ENCODE data around the gene PTGIS.

PTGIS gene

DNA sequence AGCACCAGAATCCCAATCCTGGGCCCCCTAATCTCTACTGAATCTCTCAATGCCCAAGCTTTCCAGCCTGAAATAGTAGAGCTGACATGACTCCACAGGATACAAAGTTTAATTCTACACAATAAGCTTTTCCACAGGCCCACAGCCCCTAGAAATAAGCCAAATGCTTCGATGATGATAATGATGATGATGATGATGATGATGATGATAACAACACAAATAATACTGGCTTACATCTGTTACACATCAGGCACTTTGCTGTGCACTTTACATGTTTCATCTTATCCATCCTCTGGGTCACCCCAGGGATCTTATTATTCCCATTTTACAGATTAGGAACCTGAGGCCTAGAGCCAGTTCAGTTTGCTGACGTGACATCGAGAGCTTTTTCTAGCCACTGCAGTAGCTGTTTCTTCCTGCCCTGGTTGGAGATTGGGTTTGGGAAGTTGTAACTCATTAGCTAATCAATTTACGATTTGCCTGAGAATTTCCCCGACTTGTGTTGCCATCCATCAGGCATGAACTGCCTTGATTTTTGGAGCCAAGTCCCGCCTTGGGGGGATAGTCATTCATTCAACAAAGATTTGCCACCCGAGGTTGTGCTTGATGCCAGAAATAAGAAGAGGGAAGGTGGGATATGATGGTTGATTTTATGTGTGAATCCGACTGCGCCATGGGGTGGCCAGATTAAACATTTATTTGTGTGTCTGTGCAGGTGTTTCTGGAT lies 105.9 kb downstream of the PTGIS start:
- DNase-seq = no peak

DNA sequence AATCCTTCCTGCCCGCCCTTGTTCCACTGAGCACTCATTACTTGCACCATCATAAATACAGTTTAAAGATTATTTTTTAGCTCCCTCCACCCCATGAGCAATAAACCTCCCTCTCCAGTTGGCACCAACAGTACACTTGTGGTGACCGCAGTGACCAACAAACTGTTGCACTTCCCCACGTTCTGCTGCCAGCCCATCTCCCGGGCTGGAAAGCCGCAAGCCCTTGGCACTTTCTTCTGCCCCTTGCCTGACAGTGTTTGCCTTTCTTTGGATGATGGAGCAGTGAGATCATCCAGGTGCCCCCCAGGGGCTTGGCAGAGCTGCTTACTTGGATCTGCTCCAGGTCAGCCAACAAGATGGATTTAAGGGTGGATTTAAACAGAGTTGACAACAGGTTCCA lies 107.0 kb downstream of the PTGIS start:
- DNase-seq = no peak

DNA sequence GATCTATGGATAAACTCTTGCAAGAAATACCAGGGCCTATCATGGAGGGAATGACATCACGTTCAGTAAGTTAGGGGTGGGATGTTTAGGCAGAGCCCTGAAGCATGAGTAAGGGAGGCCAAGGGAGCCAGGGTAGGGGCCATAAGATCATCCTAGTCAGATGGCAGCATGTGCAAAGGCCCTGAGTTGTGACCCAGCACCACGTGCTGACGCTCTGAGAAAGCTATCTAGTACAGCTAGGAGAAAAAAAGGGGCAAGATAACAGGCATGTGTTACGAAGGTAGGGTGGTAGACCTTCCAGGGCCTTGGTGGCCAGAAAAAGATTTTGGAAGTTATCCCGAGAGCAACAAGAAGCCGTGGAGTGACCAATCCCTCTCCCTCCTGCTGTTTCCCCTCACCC lies 107.8 kb downstream of the PTGIS start:
- DNase-seq = no peak

DNA sequence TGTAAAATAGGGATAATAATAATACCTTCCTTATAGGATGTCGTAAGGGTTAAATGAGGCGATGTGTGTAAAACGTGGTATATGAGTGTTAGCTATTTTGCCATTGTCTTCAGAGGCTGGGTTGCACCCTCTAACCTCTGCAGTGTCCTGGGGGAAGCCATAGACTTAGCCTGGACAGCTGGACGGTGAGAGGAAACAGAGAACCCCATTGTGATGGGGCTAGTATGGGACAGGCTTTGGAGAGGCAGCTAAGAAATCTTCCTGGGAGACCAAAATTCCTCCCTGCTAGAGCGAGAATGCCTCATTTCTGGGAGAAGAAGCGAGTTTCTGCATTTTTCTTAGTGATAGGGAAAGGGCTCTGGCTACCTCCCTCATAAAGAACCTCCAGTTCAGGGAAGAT lies 108.3 kb downstream of the PTGIS start:
- no peak for DNase-seq

DNA sequence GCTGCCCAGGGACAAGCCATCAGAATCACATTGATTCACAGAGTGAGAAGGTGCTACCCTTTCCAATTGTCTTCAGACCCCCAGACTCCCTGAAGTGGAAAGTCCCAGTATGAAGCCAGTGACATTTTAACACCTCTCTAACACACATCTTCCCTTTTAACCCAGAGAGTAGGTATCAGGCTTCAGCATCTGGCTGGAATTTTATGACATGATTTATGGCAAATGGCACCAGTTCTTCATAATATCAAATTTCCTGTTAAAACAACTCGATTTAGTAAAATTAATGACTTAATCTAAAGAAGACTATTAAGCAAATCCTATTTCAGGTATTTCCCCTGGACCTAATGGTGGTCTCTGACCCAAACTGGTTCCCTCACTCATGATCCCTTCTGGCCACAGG lies 110.5 kb downstream of the PTGIS start:
- DNase-seq = no peak

DNA sequence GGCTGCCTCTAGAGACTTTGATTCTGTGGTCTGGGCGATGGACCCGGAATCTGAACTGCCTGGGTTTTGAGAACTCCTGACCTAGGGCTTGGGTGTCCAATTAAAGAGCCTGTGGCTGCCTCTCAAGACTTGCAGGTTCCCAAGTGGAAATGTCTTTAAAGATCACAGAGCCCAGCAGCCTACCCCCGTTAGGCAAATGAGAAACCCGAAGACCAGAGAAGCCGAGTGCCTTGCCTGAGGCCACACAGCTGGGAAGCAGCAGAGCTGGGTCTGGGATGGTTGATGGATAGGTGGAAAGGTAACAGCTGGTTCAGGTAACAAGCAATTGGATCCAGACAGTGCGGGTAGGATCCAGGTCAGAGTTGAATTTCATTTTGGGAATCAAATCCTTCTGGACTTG lies 111.3 kb downstream of the PTGIS start:
- DNase-seq = no peak

DNA sequence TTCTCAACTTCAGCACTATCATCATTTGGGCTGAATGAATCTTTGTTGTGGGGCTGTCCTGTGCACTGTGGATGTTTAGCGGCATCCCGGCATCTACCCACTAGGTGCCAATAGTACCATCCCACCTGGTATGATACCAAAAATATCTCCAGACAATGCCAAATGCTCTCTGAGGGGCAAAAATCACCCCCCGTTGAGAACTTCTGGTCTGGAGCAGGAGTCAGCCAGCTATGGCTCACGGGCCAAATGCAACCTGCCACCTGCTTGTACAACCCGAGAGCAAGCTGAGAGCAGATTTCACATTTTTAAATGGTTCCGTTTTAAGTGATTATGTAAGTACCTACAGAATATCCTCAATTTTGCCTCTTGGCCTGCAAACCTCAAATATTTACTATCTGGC lies 112.2 kb downstream of the PTGIS start:
- DNase-seq = no peak

Data from hematopoietic multipotent progenitor cell treated with erythropoietin and hydrocortisone succinate and interleukin-3 and kit ligand, for 6 days (in vitro differentiated cells).